ENCODE measurements around the gene SBNO1.

Gene SBNO1

DNA sequence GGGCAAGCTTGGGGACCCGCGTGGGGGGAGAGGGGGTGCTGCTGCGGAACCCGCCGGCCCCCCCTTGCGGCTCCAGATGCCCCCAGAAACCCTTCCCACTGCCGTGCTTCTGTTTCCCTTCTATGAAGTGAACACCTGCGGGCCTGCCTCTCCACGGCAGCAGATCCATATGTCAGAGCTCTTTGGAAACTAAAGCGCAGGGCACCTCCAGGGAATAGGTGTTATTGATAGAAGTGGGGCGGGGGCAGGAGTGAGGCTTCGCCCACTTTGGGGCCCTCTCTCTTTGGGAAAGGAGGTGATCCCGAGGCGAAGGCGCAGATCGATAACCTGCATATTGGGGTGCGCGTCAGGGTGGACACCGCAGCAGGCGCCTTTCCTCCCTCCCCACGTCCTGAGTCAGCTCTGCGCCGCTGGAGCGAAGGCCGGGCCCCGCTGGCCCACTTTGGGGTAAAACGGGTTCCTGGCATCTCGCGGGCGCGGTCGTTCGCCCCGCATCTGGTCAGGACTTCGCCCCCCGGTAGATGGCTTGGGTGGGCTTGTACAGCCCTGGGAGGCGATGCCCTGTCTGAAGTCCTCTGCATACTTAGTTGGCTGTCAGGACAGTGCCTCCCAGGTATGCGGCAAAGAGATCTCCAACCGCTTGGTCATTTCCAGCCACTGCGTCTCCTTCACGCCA lies 19.8 kb upstream of the SBNO1 start:
- peak overlapping the region; percentile 79 for H3K4me3 ChIP-seq (ENCODE audit: low read depth, low read length)
- TF ChIP-seq ZNF701 (tag by site-specific recombination; IDR thresholded peaks at IDR 0.05) (no peak), KLF7 (tag by site-specific recombination; IDR thresholded peaks at IDR 0.05; ENCODE audit: borderline replicate concordance) (0 out of 2 replicates have a peak, but pooled peaks have one; percentile 36), ZNF391 (tag by site-specific recombination; IDR thresholded peaks at IDR 0.05; ENCODE audit: borderline replicate concordance, low read depth) (peak; percentile 48; the same call in 1 of the 2 replicates), ZNF561 (tag by site-specific recombination; IDR thresholded peaks at IDR 0.05; ENCODE audit: borderline replicate concordance) (peak; percentile 33; the same call in 1 of the 2 replicates), GLIS2 (tag by site-specific recombination; IDR thresholded peaks at IDR 0.05) (peak; percentile 81), ZNF600 (tag by site-specific recombination; IDR thresholded peaks at IDR 0.05) (0 out of 2 replicates have a peak, but pooled peaks have one; percentile 20), ZNF335 (tag by site-specific recombination; conservative IDR thresholded peaks at IDR 0.05) (peak; percentile 52), YY1 (tag by site-specific recombination; IDR thresholded peaks at IDR 0.05) (0 out of 2 replicates have a peak, but pooled peaks have one; percentile 16), FEZF1 (tag by site-specific recombination; IDR thresholded peaks at IDR 0.05) (peak; percentile 70), ZBTB20 (tag by site-specific recombination; IDR thresholded peaks at IDR 0.05) (peak; percentile 78), ZSCAN16 (tag by site-specific recombination; IDR thresholded peaks at IDR 0.05) (peak; percentile 44; the same call in 1 of the 2 replicates), ZNF501 (tag by site-specific recombination; IDR thresholded peaks at IDR 0.05) (0 out of 2 replicates have a peak, but pooled peaks have one; percentile 63), ZBTB8A (tag by site-specific recombination; IDR thresholded peaks at IDR 0.05) (peak; percentile 93), ZBTB7A (tag by site-specific recombination; IDR thresholded peaks at IDR 0.05; ENCODE audit: low read depth) (0 out of 2 replicates have a peak, but pooled peaks have one; percentile 44), ZNF292 (tag by site-specific recombination; IDR thresholded peaks at IDR 0.05; ENCODE audit: borderline replicate concordance, low read depth) (no peak), ZNF37A (tag by site-specific recombination; IDR thresholded peaks at IDR 0.05) (no peak), BCL11B (tag by site-specific recombination; IDR thresholded peaks at IDR 0.05; ENCODE audit: low read depth) (no peak), YY2 (tag by site-specific recombination; IDR thresholded peaks at IDR 0.05) (peak; percentile 43; the same call in 1 of the 2 replicates)
- TF ChIP-seq, protein P1, sequence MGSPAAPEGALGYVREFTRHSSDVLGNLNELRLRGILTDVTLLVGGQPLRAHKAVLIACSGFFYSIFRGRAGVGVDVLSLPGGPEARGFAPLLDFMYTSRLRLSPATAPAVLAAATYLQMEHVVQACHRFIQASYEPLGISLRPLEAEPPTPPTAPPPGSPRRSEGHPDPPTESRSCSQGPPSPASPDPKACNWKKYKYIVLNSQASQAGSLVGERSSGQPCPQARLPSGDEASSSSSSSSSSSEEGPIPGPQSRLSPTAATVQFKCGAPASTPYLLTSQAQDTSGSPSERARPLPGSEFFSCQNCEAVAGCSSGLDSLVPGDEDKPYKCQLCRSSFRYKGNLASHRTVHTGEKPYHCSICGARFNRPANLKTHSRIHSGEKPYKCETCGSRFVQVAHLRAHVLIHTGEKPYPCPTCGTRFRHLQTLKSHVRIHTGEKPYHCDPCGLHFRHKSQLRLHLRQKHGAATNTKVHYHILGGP (tag by site-specific recombination; IDR thresholded peaks at IDR 0.05) = no peak
- TF ChIP-seq, protein P2, sequence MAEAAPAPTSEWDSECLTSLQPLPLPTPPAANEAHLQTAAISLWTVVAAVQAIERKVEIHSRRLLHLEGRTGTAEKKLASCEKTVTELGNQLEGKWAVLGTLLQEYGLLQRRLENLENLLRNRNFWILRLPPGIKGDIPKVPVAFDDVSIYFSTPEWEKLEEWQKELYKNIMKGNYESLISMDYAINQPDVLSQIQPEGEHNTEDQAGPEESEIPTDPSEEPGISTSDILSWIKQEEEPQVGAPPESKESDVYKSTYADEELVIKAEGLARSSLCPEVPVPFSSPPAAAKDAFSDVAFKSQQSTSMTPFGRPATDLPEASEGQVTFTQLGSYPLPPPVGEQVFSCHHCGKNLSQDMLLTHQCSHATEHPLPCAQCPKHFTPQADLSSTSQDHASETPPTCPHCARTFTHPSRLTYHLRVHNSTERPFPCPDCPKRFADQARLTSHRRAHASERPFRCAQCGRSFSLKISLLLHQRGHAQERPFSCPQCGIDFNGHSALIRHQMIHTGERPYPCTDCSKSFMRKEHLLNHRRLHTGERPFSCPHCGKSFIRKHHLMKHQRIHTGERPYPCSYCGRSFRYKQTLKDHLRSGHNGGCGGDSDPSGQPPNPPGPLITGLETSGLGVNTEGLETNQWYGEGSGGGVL (tag by site-specific recombination; IDR thresholded peaks at IDR 0.05) = peak; percentile 78
- TF ChIP-seq, protein P3, sequence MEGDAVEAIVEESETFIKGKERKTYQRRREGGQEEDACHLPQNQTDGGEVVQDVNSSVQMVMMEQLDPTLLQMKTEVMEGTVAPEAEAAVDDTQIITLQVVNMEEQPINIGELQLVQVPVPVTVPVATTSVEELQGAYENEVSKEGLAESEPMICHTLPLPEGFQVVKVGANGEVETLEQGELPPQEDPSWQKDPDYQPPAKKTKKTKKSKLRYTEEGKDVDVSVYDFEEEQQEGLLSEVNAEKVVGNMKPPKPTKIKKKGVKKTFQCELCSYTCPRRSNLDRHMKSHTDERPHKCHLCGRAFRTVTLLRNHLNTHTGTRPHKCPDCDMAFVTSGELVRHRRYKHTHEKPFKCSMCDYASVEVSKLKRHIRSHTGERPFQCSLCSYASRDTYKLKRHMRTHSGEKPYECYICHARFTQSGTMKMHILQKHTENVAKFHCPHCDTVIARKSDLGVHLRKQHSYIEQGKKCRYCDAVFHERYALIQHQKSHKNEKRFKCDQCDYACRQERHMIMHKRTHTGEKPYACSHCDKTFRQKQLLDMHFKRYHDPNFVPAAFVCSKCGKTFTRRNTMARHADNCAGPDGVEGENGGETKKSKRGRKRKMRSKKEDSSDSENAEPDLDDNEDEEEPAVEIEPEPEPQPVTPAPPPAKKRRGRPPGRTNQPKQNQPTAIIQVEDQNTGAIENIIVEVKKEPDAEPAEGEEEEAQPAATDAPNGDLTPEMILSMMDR (tag by site-specific recombination; IDR thresholded peaks at IDR 0.05) = peak; percentile 80
- TF ChIP-seq, protein P4, sequence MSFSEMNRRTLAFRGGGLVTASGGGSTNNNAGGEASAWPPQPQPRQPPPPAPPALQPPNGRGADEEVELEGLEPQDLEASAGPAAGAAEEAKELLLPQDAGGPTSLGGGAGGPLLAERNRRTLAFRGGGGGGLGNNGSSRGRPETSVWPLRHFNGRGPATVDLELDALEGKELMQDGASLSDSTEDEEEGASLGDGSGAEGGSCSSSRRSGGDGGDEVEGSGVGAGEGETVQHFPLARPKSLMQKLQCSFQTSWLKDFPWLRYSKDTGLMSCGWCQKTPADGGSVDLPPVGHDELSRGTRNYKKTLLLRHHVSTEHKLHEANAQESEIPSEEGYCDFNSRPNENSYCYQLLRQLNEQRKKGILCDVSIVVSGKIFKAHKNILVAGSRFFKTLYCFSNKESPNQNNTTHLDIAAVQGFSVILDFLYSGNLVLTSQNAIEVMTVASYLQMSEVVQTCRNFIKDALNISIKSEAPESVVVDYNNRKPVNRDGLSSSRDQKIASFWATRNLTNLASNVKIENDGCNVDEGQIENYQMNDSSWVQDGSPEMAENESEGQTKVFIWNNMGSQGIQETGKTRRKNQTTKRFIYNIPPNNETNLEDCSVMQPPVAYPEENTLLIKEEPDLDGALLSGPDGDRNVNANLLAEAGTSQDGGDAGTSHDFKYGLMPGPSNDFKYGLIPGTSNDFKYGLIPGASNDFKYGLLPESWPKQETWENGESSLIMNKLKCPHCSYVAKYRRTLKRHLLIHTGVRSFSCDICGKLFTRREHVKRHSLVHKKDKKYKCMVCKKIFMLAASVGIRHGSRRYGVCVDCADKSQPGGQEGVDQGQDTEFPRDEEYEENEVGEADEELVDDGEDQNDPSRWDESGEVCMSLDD (tag by site-specific recombination; IDR thresholded peaks at IDR 0.05) = peak; percentile 95; the same call in 1 of the 2 replicates
- TF ChIP-seq, protein P5, sequence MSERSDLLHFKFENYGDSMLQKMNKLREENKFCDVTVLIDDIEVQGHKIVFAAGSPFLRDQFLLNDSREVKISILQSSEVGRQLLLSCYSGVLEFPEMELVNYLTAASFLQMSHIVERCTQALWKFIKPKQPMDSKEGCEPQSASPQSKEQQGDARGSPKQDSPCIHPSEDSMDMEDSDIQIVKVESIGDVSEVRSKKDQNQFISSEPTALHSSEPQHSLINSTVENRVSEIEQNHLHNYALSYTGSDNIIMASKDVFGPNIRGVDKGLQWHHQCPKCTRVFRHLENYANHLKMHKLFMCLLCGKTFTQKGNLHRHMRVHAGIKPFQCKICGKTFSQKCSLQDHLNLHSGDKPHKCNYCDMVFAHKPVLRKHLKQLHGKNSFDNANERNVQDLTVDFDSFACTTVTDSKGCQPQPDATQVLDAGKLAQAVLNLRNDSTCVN (tag by site-specific recombination; optimal IDR thresholded peaks at IDR 0.05) = peak; percentile 27
- TF ChIP-seq, protein P6, sequence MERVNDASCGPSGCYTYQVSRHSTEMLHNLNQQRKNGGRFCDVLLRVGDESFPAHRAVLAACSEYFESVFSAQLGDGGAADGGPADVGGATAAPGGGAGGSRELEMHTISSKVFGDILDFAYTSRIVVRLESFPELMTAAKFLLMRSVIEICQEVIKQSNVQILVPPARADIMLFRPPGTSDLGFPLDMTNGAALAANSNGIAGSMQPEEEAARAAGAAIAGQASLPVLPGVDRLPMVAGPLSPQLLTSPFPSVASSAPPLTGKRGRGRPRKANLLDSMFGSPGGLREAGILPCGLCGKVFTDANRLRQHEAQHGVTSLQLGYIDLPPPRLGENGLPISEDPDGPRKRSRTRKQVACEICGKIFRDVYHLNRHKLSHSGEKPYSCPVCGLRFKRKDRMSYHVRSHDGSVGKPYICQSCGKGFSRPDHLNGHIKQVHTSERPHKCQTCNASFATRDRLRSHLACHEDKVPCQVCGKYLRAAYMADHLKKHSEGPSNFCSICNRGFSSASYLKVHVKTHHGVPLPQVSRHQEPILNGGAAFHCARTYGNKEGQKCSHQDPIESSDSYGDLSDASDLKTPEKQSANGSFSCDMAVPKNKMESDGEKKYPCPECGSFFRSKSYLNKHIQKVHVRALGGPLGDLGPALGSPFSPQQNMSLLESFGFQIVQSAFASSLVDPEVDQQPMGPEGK (tag by site-specific recombination; IDR thresholded peaks at IDR 0.05) = peak; percentile 78
- no peaks in the 10 kb centered on the region for H3K4me1 ChIP-seq (ENCODE audit: control insufficient read depth, insufficient read depth, low read length)
- H3K27ac ChIP-seq (ENCODE audit: extremely low read depth, low read depth, low read length) = peak overlapping the region; percentile 38; the same call in 1 of the 2 replicates
- CTCF ChIA-PET = interaction anchor here (0.6 to 2.2 kb wide), 5 partner anchors 19 to 200 kb away, joined by 3 to 10 read pairs (median 4); partner anchors contain the start of gene TMED2
- POLR2A ChIA-PET = interaction anchor here (0.5 to 2.3 kb wide), 12 partner anchors 8 to 151 kb away, joined by 3 to 81 read pairs (median 4); partner anchors contain the start of genes MPHOSPH9, MTRFR and SBNO1
- no peaks in the 10 kb centered on the region for H3K36me3 ChIP-seq (ENCODE audit: control insufficient read depth in 2 of 2, insufficient read depth in 1 of 2, low read length in 2 of 2)
- H3K9me3 ChIP-seq (ENCODE audit: control insufficient read depth, insufficient read depth, low read depth, low read length) = no peaks in the 10 kb centered on the region

All from HEK293 (cell line).